GM12865 (cell line): ENCODE results near the gene TTLL8.

Experiments used
- DNase-seq: peaks from one replicate; pipeline ENCODE4 v3.0.0; 2010; ENCODE audit warnings: low read depth
- H3K4me3 ChIP-seq: 2 replicates; pipeline ENCODE4 v1.5.1; 2011; ENCODE audit warnings: mild to moderate bottlenecking, low read depth, low read length, control low read depth
- CTCF ChIP-seq: IDR thresholded peaks from 2 replicates; pipeline ENCODE4 v1.5.1; 2011; ENCODE audit warnings: low read length, control low read depth, low read depth, inconsistent platforms; ENCODE audit not compliant: insufficient read depth; ENCODE audit errors: missing control alignments

Gene TTLL8

GRCh38 chr22:49996119-49996517 is 62.0 kb downstream of the TTLL8 start:
- TF ChIP-seq CTCF, result no peak
- H3K4me3 ChIP-seq, result no peak overlapping the region
- DNase-seq, result no peak

- H3K4me3 ChIP-seq, result no peak overlapping the region
- DNase-seq, result no peak
- no peak for TF ChIP-seq CTCF
Observed at GRCh38 chr22:49995361-49996118, 62.6 kb downstream of the TTLL8 start.

- no peak for TF ChIP-seq CTCF
- H3K4me3 ChIP-seq, result no peak overlapping the region
- DNase-seq, result no peak
Observed at GRCh38 chr22:49995041-49995360, 63.1 kb downstream of the TTLL8 start.

- no peak for DNase-seq
- no peak overlapping the region for H3K4me3 ChIP-seq
- no peak for TF ChIP-seq CTCF
Observed at GRCh38 chr22:49994361-49995040, 63.6 kb downstream of the TTLL8 start.

GRCh38 chr22:49993649-49994360 is 64.3 kb downstream of the TTLL8 start:
- no peak overlapping the region for H3K4me3 ChIP-seq
- TF ChIP-seq CTCF, result no peak
- no peak for DNase-seq

GRCh38 chr22:49992921-49993648 is 65.0 kb downstream of the TTLL8 start:
- TF ChIP-seq CTCF, result peak; percentile 91
- peak; percentile 74 for DNase-seq
- no peak overlapping the region for H3K4me3 ChIP-seq
